HG02623 (cell line): ENCODE results near the gene GAS2.

Experiments
- ATAC-seq: cut with Tn5 transposase; IDR thresholded peaks from one replicate; pipeline ENCODE4 v1.9.1; 2021; ENCODE audit warnings: moderate library complexity; ENCODE audit not compliant: unreplicated experiment

The GAS2 gene

DNA sequence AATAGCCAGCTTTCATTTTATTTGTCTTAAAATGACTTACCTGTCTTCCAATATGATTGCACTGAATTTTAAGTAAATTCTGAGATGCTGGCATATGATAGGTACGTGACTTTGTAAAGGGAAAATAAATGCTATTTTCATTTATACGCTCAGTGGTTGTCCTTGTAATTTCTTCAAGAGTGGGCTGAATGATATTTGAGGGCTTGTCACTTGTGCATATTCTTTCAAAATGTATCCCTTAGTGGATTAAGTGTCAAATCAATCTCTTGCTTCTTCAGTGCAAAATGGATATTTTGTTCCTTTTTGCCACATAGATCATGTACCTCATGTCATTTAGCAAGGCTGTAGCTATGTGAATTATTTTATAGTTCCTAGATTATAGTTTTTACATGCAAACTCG is 56.9 kb downstream of the GAS2 start:
- no peak for ATAC-seq

DNA sequence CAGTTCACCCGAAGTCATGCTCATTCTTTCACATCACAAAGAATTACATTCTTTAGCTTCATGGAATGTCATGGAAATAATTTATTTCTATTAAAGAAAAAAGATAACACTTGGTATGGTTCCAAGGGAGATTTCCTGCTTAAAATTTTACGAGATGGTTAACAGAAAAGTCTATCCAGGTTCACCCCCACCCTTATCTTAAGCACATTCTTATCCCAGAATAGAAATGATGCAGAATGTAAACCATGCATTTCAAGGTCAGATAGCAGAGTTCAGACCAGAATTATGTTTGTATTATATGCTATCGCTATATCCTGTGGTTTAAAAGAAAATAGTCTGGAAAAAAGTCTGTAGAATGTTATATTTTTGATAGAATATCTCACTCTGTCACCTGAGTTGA is 58.7 kb downstream of the GAS2 start:
- ATAC-seq: no peak

DNA sequence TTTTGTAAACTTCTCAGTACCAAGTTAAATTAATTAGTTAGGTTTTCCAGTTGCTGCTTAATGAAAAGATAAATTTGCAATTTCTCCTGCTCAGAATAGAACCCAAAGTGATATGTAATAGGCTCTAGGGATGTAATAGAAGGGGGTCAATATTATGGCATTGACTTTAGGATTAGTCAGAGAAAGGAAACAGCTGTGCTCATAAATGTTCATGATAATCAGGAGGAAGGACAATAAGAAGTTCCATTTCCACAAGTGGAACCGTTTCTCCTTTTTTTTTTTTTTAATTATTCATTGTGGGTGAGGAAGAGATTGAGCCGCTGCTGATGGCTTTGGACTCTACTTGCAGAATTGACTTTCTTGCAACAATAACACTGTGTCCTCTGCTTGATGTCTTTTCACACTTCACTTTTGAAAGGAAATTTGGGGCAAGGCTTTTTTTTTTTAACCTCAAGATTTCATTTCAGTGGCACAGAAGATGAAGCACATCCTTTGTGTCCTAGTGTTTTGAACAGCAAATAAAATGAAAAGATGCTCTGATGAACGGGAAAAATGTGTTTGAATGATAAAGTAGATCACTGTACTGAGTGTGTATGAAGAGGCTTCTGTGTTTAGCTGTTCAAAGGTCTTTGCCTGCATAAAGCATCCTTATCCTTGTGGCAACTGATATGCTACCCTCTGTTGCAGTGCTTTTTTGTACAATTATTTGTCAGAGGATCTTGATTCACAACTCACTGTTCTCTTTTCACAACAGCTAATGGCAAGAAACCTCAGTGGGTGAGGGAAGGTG is 62.4 kb downstream of the GAS2 start:
- ATAC-seq: no peak

DNA sequence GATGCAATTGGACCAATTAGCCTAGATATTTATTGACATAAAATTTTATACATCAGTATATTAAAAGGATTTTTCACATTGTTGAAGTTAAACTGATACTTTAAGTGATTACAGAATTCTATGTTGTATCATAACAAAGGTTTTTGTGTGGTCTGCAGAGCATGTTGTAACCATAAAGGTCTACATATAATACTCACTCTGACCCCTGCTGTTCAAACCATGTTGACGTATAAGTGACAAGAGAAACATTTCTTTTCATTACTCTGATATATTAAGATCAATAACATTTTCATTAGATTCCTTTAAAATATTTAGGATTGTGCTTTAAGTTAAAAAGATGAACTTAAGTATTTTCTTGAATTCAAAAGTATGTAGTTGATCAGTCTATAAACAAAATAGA is 63.9 kb downstream of the GAS2 start:
- ATAC-seq: peak; percentile 61

GRCh38 chr11:22732588-22732987 is 66.2 kb downstream of the GAS2 start:
- no peak for ATAC-seq

DNA sequence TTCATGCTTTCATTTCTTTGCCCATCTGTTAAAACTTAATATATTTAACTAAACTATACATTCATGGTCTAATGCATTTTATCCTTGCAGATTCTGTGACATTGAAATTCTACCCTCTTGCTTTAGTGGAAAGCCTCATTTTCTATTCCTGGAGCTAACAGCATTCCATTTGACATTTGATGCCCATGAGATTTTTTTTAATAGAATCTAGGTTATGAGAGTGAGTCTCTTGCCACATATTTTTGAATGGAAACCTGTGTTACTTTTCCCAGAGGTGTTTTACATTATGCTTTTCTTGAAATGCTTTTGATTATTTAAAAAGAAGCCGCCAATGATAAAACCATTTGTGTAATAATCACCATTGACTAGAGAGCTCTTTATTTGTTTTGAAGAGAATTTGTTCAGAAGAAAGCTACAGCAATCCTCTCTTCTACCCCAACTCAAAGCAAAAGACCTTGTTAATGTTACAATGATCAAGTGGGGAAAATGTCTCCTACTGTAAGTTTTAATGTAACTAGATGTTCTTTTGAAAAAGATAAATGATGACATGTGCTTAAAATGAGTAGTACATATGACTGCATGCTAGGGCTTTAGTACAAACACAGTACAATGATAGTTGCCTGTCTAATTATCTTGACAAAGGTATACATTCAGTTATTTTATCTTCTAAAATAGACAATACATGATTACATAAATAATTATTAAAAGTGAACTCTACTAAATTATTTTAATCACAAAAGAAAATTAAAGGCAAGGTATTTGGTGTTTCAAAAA is 67.3 kb downstream of the GAS2 start:
- ATAC-seq: no peak

- ATAC-seq: no peak
These were observed 68.4 kb downstream of the GAS2 start for GRCh38 chr11:22734628-22735345.

DNA sequence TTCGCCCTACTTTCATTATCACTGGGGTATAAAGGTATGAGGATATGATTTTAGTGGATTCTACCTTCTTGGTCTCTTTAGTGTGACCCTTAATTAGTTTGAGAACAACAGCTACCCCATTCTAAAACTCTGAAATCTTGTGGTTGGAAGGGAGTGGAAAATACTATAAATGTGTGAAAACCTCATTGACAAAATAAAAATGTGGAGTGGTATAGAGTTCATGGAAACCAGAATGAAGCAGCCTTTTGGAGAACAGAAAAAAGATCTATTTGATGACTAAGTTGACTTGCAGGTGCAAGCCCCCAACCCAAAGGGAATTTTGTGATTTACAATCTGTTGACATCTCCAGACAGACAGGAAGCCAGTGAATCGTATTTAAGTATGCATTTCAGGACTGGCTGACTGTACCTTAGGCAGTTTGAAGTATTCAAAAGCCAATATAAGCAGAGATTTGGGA is 75.8 kb downstream of the GAS2 start:
- ATAC-seq: no peak

- no peak for ATAC-seq
These were observed 83.1 kb downstream of the GAS2 start for GRCh38 chr11:22749536-22749935.

DNA sequence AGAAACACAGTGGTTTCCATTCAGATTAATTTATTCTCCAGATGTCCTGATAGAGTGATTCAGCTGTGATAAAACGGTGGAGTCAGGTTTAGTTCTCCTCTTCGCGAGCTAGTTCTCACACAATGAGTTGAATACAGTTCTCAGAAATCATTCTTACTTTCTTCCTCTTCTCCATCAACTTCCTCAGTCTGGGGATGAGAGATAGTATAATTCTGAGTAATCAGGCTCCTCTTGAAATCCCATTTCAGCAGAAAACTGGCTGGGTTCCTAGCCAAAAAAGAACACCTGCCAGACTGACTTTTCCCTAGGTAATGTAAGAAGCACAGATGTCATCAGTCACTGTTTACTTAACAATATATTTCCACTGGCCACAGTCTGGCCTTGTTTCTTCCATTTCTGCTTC is 86.5 kb downstream of the GAS2 start:
- peak; percentile 55 for ATAC-seq

GRCh38 chr11:22753416-22753815 is 87.0 kb downstream of the GAS2 start:
- no peak for ATAC-seq

GRCh38 chr11:22761066-22761465 is 94.7 kb downstream of the GAS2 start:
- ATAC-seq: no peak

DNA sequence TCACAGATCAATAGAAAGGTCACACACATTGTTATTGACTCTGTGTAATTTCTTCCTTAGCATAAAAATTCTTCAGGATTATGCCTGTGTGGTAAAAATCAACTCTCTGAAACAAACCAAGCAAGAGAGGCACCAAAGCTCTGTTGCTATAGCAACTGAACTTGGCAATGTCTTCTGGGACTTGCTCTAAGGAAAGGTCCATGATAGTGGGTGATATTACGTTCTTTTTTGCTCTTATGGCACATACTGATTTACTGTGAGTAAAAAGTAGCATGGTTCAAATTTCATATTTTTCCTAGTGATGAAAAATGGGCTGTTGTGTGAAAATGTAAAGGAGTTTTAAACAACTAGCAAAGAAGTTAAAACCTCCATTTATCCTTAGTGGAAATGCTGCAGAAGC is 96.8 kb downstream of the GAS2 start:
- ATAC-seq: no peak

GRCh38 chr11:22764735-22765134 is 98.3 kb downstream of the GAS2 start:
- no peak for ATAC-seq

GRCh38 chr11:22768281-22768680 is 101.9 kb downstream of the GAS2 start:
- ATAC-seq: no peak

DNA sequence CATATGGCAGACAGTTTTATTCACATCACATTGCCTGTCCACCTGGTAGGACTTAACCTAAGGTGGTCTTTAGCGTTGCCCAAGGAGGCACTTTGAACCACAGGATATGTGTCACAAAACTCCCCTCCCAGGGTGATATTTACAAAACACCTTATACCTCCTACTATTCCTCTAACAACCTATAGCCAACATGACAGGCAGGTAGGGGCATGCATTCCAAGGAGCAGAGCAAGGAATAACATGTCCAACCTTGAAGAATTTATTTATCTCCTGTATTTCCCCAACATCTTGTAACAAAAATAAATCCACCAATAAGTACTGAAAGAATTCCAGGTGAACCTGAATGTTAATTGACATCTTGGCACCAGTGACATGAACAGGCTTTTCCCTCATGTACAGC is 102.7 kb downstream of the GAS2 start:
- no peak for ATAC-seq

GRCh38 chr11:22774716-22775115 is 108.3 kb downstream of the GAS2 start:
- ATAC-seq: peak; percentile 78

- ATAC-seq: no peak
These were observed 108.8 kb downstream of the GAS2 start for GRCh38 chr11:22775248-22775647.

- ATAC-seq: no peak
These were observed 112.2 kb downstream of the GAS2 start for GRCh38 chr11:22778642-22779041.

GRCh38 chr11:22779850-22780249 is 113.4 kb downstream of the GAS2 start:
- ATAC-seq: no peak

GRCh38 chr11:22780952-22781593 is 114.7 kb downstream of the GAS2 start:
- peak; percentile 80 for ATAC-seq
